MM.1S (cell line): ENCODE data around the gene PCSK1.

Source experiments
- CTCF ChIP-seq: fragments of 300-600 bp; sonication (generic); IDR thresholded peaks from 2 replicates; pipeline ENCODE4 v1.5.1; 2016; ENCODE audit warnings: antibody characterized with exemption, low read length, mixed read lengths
- EZH2 ChIP-seq: fragments of 300-600 bp; sonication (generic); optimal IDR thresholded peaks from 2 replicates; pipeline ENCODE3; 2017; ENCODE audit warnings: low read depth, mild to moderate bottlenecking, antibody characterized with exemption, low read length, mixed read lengths
- EZH2phosphoT487 ChIP-seq: fragments of 300-600 bp; sonication (generic); IDR thresholded peaks from 2 replicates; pipeline ENCODE4 v1.6.1; 2018; ENCODE audit warnings: antibody characterized with exemption, low read length

GRCh38 chr5:96354237-96354636, 78.8 kb downstream of the PCSK1 start:
- TF ChIP-seq CTCF: no peak
- no peak for TF ChIP-seq EZH2phosphoT487
- no peak for TF ChIP-seq EZH2
